Neural cell (in vitro differentiated cells): ENCODE measurements around the gene GCK. TPM values are rescaled to one million over a fixed set of nuclear protein-coding genes. Genes with fewer than 3 reads are reported as not detected.

Experiments
- H2AFZ ChIP-seq: fragments of 200-600, 300-800 bp; sonication (generic), shearing (Covaris generic); 2 replicates; pipeline ENCODE4 v1.6.0; 2014; ENCODE audit warnings: low read depth, mild to moderate bottlenecking, antibody characterized with exemption, low read length, moderate library complexity
- H3F3A ChIP-seq: fragments of 200-600 bp; shearing (Covaris generic); 2 replicates; pipeline ENCODE4 v1.6.1; 2016; ENCODE audit warnings: mild to moderate bottlenecking, moderate library complexity, mixed read lengths, antibody characterized with exemption, low read length; ENCODE audit not compliant: insufficient read depth, poor library complexity, severe bottlenecking
- H3K27ac ChIP-seq: fragments of 200-600, 300-800 bp; sonication (generic), shearing (Covaris generic); 2 replicates; pipeline ENCODE4 v1.5.1; 2014; ENCODE audit warnings: mild to moderate bottlenecking, low read length, moderate library complexity
- H3K27me3 ChIP-seq: fragments of 300-800, 200-600 bp; sonication (generic), shearing (Covaris generic); 2 replicates; pipeline ENCODE4 v1.6.0; 2014; ENCODE audit warnings: mild to moderate bottlenecking, low read depth, low read length, moderate library complexity; ENCODE audit not compliant: insufficient read depth
- H3K36me3 ChIP-seq: fragments of 300-800, 200-600 bp; sonication (generic), shearing (Covaris generic); 2 replicates; pipeline ENCODE4 v1.5.1; 2014; ENCODE audit warnings: mild to moderate bottlenecking, antibody characterized with exemption, low read length, moderate library complexity; ENCODE audit not compliant: insufficient read depth
- H3K4me2 ChIP-seq: fragments of 300-800, 200-600 bp; sonication (generic), shearing (Covaris generic); 2 replicates; pipeline ENCODE4 v1.6.0; 2014; ENCODE audit warnings: mild to moderate bottlenecking, low read length
- H3K4me3 ChIP-seq: fragments of 300-800, 200-600 bp; sonication (generic), shearing (Covaris generic); 2 replicates; pipeline ENCODE4 v1.5.1; 2014; ENCODE audit warnings: mild to moderate bottlenecking, low read length, moderate library complexity
- H3K79me2 ChIP-seq: fragments of 200-600 bp; shearing (Covaris generic); replicated peaks from 2 replicates; pipeline ENCODE4 v1.6.0; 2014; ENCODE audit warnings: mild to moderate bottlenecking, low read length, moderate library complexity; ENCODE audit not compliant: insufficient read depth
- H3K9ac ChIP-seq: fragments of 300-800, 200-600 bp; sonication (generic), shearing (Covaris generic); 2 replicates; pipeline ENCODE4 v1.6.1; 2016; ENCODE audit warnings: mild to moderate bottlenecking, low read length, mixed read lengths
- H3K9me2 ChIP-seq: fragments of 200-600 bp; shearing (Covaris generic); 2 replicates; pipeline ENCODE4 v1.6.1; 2016; ENCODE audit warnings: mild to moderate bottlenecking, low read length, mixed read lengths; ENCODE audit not compliant: insufficient read depth
- H3K9me3 ChIP-seq: fragments of 200-600, 300-800 bp; sonication (generic), shearing (Covaris generic); 2 replicates; pipeline ENCODE4 v1.6.1; 2016; ENCODE audit warnings: mild to moderate bottlenecking, mixed run types, low read length, moderate library complexity, mixed read lengths
- H4K20me1 ChIP-seq: fragments of 200-600 bp; shearing (Covaris generic); 2 replicates; pipeline ENCODE4 v1.6.1; 2016; ENCODE audit warnings: mild to moderate bottlenecking, mixed run types; ENCODE audit not compliant: insufficient read depth
- CTCF ChIP-seq: fragments of 450-650 bp; IDR thresholded peaks from 2 replicates; pipeline ENCODE4 v1.5.1; 2014; ENCODE audit warnings: antibody characterized with exemption, mild to moderate bottlenecking, moderate library complexity; ENCODE audit not compliant: poor library complexity, severe bottlenecking
- EP300 ChIP-seq: fragments of 450-650 bp; conservative IDR thresholded peaks from 2 replicates; pipeline ENCODE4 v1.6.1; 2014; ENCODE audit warnings: antibody characterized with exemption, mild to moderate bottlenecking, moderate library complexity; ENCODE audit not compliant: poor library complexity, severe bottlenecking
- EZH2 ChIP-seq: fragments of 200-600, 300-800 bp; shearing (Covaris generic), sonication (generic); IDR thresholded peaks from 2 replicates; pipeline ENCODE4 v1.6.1; 2014; ENCODE audit warnings: antibody characterized with exemption, low read length, borderline replicate concordance, mild to moderate bottlenecking; ENCODE audit not compliant: insufficient read depth, poor library complexity, severe bottlenecking
- MXI1 ChIP-seq: fragments of 450-650 bp; conservative IDR thresholded peaks from 2 replicates; pipeline ENCODE4 v1.6.1; 2014; ENCODE audit warnings: antibody characterized with exemption, mild to moderate bottlenecking; ENCODE audit not compliant: poor library complexity, severe bottlenecking
- POLR2AphosphoS5 ChIP-seq: IDR thresholded peaks from 2 replicates; pipeline ENCODE4 v1.6.1; 2012
- RAD21 ChIP-seq: fragments of 450-650 bp; conservative IDR thresholded peaks from 2 replicates; pipeline ENCODE4 v1.6.1; 2014; ENCODE audit warnings: antibody characterized with exemption, mild to moderate bottlenecking, moderate library complexity
- REST ChIP-seq: IDR thresholded peaks from 2 replicates; pipeline ENCODE4 v1.6.1; 2012; ENCODE audit warnings: borderline replicate concordance
- SMC3 ChIP-seq: fragments of 450-650 bp; conservative IDR thresholded peaks from 2 replicates; pipeline ENCODE4 v1.6.1; 2014; ENCODE audit warnings: antibody characterized with exemption, mild to moderate bottlenecking, moderate library complexity; ENCODE audit not compliant: poor library complexity
- TAF1 ChIP-seq: IDR thresholded peaks from 2 replicates; pipeline ENCODE4 v1.6.1; 2012; ENCODE audit warnings: low read depth
- polyA plus RNA-seq: library from polyadenylated mRNA; depleted of rRNA; stranded (reverse); fragments of >200 nt; gene quantifications from 2 replicates; pipeline ENCODE4 v1.2.3, GENCODE V29; 2014

The GCK gene
- polyA plus RNA-seq, 1 donor from 2014 or later, result 7.4 TPM

GRCh38 chr7:44145969-44146911, 43.0 kb downstream of the GCK start:
- Histone ChIP-seq H3K9ac (no peak overlapping the region), H3K27me3 (peaks cover 7% of the 10 kb centered on the region), H3K4me3 (peak overlapping the region; percentile 31), H4K20me1 (no peaks in the 10 kb centered on the region), H3F3A (no peaks in the 10 kb centered on the region), H3K9me2 (no peaks in the 10 kb centered on the region), H3K36me3 (no peaks in the 10 kb centered on the region), H3K4me2 (no peak overlapping the region), H3K27ac (no peak overlapping the region), H3K79me2 (no peaks in the 10 kb centered on the region), H3K9me3 (no peaks in the 10 kb centered on the region), H2AFZ (no peak overlapping the region)
- TF ChIP-seq REST (no peak), POLR2AphosphoS5 (no peak), TAF1 (no peak), EP300 (no peak), CTCF (no peak), EZH2 (no peak), RAD21 (no peak)

- Histone ChIP-seq H2AFZ (no peak overlapping the region), H3K9me3 (no peaks in the 10 kb centered on the region), H4K20me1 (no peaks in the 10 kb centered on the region), H3K36me3 (no peaks in the 10 kb centered on the region), H3K27me3 (peaks cover 7% of the 10 kb centered on the region), H3K9ac (no peak overlapping the region), H3K9me2 (no peaks in the 10 kb centered on the region), H3K27ac (no peak overlapping the region), H3K79me2 (no peaks in the 10 kb centered on the region), H3K4me3 (peak overlapping the region; percentile 31), H3F3A (no peaks in the 10 kb centered on the region), H3K4me2 (no peak overlapping the region)
- TF ChIP-seq CTCF, result no peak
- TF ChIP-seq SMC3, result no peak
- no peak for TF ChIP-seq RAD21
- no peak for TF ChIP-seq MXI1
- TF ChIP-seq POLR2AphosphoS5, result no peak
- TF ChIP-seq REST, result no peak
- TF ChIP-seq EZH2, result no peak
- no peak for TF ChIP-seq EP300
- TF ChIP-seq TAF1, result no peak
Measured at GRCh38 chr7:44145479-44145968, 43.7 kb downstream of the GCK start.
